Upper lobe of left lung (tissue), 4 donors: ENCODE results near the gene PSG5.
"Not testable (repeated sequence)": the region's sequence is repeated elsewhere in the genome, so short reads cannot be mapped to it uniquely, and the experiment has no call there.

Experiments
- CTCF ChIP-seq, 6 experiments: fragments of 450-650 bp in 4 of 6; fragments of 200-600 bp in 2 of 6; sonication (generic) in 2 of 6; IDR thresholded peaks; one replicate each; pipeline ENCODE4 v1.5.1; 2016 to 2019; ENCODE audit warnings: antibody characterized with exemption in 6 of 6
- EP300 ChIP-seq, 4 donors: sonication (generic); formaldehyde crosslinking; IDR thresholded peaks; one replicate each; pipeline ENCODE4 v1.5.1; 2017; ENCODE audit warnings: antibody characterized with exemption in 4 of 4, control low read depth in 2 of 4
- POLR2A ChIP-seq, 4 donors: fragments of 450-650 bp; IDR thresholded peaks; one replicate each; pipeline ENCODE4 v1.5.1; 2016 to 2017; ENCODE audit warnings: antibody characterized with exemption in 4 of 4, mild to moderate bottlenecking in 2 of 4

- not testable (repeated sequence) for TF ChIP-seq POLR2A, CTCF, EP300 (IDR thresholded peaks at IDR 0.05)
Observed at GRCh38 chr19:43129197-43129596, 57.1 kb downstream of the PSG5 start.
